ELR (cell line): Measurements from ENCODE around the gene ZNF92.
"Not testable (repeated sequence)": the region's sequence is repeated elsewhere in the genome, so short reads cannot be mapped to it uniquely, and the experiment has no call there.

Experiments
- DNase-seq: peaks from one replicate; pipeline ENCODE4 v3.0.0-alpha.2; 2015; ENCODE audit warnings: low read depth

Gene ZNF92

DNA sequence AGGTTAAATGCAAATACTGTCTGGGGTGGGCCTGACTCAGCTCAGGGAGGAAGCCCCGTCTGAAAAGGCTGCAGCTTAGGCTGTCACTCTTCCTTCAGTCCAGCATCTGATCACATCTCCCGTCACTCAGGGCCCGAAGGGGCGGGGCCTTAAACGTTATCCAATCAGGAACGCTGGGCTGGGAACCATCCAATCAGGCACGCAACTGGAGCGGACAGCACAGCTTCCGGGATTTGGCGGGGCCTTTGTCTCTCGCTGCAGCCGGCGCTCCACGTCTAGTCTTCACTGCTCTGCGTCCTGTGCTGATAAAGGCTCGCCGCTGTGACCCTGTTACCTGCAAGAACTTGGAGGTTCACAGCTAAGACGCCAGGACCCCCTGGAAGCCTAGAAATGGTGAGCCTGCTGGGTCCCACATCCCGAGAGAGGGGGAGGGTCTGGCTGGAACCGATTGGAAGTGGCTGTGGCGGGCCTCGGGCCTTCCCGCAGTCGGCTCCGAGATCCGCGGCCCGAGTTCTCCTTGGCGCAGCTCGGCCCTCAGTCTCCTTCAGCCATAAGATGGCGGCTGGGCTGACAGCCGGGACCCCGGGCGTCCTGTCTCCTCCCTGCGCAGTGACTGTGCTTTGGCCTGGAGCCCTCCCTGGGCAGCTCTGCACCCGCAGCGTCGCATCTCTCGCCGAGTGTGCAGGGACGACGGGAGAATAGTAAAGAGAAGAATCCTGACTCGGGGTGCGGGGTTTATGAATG is at the start of gene ZNF92:
Gene ZNF92 (plus strand): TSS at position 248 of the 744 bp plus-strand sequence. CDS start 143 bp downstream, at position 391.
- peak; percentile 96 for DNase-seq

DNA sequence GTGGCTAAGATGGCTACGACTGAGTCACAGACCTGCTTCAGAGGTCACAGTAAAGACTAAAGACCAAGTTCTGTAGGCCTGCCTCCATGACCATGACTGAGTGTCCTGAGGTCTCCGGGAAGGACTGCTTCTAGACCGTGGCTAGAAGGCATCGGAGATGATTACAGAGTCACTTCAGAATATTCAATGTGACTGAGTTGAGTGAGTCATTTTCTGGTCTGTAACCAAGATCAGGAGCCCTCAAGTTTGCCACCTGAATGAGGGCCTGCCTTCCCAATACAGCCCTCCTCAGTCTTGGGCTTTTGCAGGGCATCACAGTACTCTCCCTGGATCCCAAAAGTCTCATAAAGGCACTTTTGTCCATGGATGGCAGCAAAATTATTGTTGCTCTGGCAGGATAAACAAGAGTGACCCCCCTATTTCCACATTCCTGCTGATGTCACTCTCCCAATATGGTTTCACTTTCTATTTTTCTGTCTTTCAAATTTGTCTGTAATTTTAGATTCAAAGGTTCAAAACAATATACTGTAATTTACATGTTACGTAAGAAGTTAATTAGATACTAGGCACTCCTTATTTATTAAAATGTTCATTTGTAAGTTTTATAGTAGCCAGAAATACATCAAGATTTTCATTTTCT is 47.7 kb upstream of the ZNF92 start:
- peak; percentile 7 for DNase-seq

DNA sequence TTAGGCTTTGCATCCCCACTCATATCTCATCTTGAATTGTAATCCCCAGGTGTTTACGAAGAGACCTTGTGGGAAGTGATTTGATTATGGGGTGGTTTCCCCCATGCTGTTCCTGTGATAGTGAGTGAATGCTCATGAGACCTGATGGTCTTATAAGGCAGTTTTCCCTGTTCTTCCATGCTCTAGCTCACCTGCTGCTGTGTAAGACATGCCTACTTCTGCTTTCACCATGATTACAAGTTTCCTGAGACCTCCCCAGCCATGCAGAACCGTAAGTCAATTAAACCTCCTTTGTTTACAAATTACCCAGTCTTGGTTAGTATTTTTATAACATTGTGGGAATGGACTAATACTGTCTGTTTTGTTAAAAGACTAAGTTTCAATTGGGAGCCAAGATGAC is 35.3 kb upstream of the ZNF92 start:
- no peak for DNase-seq

DNA sequence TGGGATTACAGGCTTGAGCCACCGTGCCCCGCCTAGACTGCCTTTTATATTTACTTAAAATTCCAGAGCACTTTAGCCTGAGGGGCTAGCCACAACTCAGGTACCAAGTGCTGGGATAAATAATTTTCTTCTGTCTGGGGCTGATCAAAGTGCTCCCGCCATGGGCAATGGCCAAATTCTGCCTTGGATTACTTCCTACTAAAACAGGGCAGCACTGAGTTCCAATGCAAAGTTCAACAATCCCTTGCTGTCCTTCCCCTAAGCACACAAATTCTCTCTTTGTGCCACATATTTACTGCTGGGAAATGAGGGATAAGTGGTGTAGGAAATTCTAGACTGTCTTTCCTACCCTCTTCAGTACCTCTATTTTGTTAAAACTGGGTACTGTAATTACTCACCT is 34.4 kb upstream of the ZNF92 start:
- no peak for DNase-seq

DNA sequence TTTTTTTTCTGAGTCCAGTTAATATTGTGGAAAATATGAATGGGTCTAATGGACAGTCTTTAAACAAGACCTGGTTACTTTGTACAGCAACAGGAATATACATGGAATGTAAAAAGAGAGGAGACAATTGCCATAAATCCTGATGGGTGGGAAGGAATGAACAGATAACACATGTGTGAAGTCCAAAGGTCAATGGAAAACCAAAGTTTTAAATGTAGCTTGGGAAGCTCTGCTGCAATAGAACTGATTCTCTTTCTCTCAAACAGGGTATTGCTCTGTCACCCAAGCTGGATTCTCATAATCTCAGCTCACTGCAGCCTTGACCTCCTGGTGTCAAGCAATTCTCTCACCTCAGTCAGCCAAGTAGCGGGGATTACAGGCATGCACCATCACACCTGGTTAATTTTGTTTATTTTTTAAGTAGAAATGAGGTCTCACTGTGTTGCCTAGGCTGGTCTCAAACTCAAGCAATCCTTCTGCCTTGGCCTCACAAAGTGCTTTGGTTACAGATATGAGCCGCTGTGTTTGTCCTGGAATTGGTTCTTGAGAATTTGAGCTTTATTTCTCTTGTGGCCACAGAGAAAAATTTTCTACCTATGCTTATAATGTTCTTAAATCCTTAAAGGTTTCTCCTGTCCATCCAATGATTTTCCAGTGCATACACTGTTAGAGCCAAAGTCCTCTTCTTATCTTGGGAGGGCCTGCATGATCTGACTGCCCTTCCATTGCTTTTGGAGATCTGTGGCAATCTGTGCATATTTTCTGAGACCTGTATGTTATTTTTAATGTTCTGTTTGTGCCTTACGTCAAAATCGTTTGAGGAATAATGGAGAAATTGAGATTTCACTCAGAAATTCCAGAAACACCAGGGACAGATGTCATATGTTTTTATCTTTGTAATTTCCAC is 30.7 kb upstream of the ZNF92 start:
- no peak for DNase-seq

DNA sequence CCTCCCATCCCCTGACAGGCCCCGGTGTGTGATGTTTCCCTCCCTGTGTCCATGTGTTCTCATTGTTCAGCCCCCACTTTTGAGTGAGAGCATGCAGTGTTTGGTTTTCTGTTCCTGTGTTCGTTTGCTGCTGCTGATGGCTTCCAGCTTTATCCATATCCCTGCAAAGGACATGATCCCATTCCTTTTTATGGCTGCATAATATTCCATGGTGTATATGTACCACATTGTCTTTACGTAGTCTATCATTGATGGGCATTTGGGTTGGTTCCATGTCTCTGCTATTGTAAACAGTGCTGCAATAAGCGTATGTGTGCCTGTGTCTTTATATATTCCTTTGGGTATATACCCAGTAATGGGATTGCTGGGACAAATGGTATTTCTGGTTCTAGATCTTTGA is 29.1 kb upstream of the ZNF92 start:
- not testable (repeated sequence) for DNase-seq

DNA sequence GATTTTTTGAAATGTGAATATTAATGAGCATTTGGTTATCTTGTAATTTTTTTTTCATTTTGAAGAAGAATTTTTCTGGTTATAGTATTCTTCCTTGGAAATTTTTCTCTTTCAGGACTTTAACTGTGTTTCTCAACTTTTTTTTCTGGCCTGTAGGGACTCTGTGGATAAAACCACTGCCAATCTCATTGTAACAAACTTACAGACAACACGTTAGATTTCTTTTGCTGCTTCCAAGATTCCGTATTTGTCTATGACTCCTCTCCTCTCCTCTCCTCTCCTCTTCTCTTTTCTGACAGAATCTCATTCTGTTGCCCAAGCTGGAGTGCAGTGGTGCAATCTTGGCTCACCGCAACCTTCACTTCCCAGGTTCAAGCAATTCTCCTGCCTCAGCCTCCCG is 19.4 kb upstream of the ZNF92 start:
- no peak for DNase-seq

DNA sequence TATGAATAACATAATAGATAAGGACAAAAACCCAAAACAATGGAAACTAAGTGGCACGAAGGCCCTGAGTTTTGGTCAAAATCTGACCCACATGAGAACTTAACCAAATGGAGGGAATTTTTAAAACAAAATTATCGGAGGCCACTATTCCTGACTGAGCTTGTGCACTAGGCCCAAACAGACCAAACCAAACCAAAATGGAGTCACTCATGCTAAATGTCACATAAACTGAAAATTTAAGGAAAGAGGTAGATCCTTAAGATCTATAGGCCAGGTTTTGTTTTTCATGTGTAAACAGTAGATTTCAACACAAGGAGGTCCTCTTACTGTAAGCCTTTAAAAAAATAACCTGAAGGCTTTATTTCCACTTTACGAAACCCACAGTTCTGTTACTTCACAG is 3.8 kb upstream of the ZNF92 start:
- no peak for DNase-seq

DNA sequence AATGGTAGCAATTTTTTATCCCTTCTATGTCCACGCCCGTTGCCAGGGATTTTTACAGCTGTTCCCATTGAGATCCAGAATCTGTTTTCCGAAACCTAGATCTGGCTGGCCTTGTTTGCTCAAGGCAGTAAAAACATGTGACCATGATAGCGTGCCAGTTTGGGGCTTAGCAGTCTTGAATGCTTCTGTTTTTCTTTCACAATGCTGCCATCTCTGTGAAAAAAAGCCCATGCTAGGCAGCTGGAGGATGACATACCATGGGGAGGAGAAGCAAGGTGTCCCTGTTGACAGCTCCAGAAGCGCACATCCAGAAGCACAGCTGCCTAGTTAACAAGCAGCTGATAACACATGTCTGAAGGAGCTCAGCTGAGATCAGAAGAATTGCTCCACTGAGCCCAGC is 2.2 kb upstream of the ZNF92 start:
- no peak for DNase-seq

DNA sequence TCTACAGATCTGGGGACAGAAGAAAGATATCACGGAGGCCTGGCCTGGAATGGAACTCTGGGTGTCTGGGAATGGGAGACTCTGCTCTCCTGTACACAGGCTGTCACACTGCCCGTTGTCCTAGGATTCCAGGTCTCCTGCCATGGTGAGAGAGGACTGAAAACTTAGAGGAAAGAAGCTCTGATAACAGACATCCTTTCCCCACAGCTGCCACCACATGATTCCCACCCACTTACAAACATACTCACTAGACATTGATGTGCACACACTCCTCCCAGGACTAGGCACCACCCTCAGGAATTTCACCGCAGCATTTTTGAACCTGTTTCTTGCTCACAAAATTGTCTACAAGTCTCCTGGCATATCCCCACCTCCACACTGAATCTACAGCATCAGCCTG is 5.7 kb downstream of the ZNF92 start:
- no peak for DNase-seq

DNA sequence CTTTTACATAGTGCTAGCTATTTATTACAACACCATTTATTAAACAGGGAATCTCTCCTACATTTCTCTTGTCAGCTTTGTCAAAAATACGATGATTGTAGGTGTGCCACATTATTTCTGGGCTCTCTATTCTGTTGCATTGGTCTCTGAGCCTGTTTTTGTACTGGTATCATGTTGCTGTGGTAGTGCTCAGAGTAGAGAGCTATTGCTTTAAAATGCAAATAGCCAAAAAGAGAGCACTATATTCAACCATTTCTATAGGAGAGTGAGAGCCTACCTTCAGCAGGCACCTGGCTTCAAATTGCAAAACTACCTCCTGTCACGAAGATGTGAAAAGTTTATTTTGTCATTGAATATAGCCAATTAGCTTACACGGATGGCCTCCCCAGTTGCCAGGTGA is 8.1 kb downstream of the ZNF92 start:
- no peak for DNase-seq

DNA sequence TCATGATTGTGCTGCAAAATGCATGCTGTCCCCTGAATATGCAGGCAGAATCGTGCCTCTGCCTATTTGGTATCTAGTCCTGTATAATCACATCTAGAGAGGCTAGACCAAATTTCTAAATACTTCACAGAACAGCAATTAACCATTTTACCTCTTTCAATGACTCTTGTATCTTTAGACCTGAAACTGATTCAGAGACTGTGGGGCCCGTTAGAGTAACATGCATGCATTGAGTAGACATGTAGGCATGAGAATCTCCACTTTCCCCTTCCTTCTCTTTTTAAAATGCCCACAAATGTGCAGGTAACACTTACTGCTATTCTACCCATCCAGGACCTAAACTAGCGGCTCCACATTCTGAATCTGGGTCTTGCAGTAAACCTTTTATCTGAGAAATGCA is 8.8 kb downstream of the ZNF92 start:
- no peak for DNase-seq

DNA sequence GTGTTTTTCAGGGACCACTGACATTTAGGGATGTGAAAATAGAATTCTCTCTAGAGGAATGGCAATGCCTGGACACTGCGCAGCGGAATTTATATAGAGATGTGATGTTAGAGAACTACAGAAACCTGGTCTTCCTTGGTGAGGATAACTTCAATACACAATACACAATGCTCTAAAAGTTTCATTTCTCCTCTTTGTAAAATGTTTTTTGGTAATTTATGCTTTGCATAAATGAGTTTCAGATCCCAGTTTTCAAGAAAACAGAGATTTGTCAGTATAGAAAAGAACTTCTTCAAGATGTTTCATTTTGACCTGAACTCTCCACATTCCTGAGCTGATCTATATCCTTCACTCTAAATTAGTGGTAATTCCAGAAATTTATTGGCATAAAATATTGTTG is 14.2 kb downstream of the ZNF92 start:
- no peak for DNase-seq

DNA sequence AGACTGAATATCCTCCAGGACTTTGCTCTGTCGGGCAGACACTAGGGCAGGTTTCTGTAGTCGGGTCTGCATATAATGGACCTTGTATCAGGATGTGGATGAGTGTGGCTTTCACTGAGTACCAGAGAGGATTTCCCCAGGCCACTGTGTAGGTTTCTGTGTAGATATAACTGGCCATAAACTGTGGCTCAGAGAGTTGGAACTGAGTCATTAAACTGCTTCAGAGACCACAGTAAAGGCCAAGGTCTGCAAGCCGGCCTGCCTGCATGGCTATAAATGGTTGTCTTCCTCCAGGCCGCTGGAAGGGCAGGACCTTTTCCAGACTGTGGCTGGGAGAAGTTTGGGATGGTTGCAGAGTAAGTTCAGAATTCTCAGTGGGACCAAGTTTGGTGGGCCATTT is 16.9 kb downstream of the ZNF92 start:
- DNase-seq: no peak

DNA sequence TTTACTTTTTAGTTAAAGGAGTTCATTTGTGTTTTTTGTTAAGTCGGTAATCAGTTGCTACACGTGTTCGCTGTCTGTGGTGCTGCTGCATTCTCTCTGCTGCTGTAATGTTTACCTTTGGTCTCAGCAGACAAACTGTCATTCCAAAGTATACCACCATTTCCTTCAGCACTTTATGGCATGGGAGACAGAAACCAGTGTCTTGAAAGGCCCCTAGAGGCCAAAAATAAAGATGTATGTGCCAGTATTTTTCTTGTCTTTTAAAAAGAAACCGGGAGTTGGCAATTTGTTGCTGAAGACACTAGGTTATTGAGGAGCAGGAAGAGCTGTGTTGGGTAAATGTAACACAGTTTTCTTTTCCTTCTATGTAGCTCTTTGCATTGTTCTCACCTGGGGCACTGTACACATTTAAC is 24.1 kb downstream of the ZNF92 start:
- DNase-seq: peak; percentile 7

DNA sequence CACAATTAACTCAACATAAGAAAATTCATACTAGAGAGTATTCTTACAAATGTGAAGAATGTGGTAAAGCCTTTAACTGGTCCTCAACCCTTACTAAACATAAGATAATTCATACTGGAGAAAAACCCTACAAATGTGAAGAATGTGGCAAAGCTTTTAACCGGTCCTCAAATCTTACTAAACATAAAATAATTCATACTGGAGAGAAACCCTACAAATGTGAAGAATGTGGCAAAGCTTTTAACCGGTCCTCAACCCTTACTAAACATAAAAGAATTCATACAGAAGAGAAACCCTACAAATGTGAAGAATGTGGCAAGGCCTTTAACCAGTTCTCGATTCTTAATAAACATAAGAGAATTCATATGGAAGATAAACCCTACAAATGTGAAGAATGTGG is 25.0 kb downstream of the ZNF92 start:
- DNase-seq: not testable (repeated sequence)

DNA sequence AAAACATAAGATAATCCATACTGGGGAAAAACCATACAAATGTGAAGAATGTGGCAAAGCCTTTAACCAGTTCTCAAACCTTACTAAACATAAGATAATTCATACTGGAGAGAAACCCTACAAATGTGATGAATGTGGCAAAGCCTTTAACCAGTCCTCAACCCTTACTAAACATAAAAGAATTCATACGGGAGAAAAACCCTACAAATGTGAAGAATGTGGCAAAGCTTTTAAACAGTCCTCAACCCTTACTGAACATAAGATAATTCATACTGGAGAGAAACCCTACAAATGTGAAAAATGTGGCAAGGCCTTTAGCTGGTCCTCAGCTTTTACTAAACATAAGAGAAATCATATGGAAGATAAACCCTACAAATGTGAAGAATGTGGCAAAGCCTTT is 25.4 kb downstream of the ZNF92 start:
- DNase-seq: not testable (repeated sequence)

DNA sequence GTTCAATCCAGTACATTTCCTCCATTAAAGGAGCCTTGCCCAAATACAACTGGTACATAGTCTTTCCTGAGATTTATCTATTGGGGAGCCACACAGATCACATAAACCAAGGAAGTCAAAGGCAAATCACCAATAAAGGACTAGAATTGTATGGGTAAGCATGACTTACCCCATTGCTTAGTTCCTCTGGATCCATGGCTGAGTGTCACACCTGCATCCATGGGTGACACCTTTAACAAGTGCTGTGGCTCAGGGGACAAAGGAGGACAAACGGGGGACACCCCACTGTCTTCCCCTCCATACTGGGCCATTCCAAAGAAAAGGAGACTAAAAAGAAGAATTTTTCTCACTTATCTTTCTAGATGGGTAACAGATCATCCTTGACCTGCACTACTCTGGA is 30.4 kb downstream of the ZNF92 start:
- no peak for DNase-seq

DNA sequence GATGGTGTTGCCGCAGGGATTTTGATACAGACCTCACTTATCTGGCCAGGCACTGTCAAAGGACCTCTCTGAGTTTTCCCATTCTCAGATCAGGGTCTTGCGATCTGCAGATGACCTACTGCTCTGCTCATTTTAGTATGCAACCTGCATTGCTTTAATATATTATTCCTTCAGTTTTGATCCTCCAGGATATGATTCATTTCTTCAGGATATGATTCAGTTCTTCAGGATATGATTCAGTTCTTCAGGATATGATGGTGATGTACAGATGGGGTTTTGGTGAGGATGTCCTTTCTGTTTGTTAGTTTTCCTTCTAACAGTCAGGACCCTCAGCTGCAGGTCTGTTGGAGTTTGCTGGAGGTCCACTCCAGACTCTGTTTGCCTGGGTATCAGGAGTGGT is 33.1 kb downstream of the ZNF92 start:
- peak; percentile 39 for DNase-seq

DNA sequence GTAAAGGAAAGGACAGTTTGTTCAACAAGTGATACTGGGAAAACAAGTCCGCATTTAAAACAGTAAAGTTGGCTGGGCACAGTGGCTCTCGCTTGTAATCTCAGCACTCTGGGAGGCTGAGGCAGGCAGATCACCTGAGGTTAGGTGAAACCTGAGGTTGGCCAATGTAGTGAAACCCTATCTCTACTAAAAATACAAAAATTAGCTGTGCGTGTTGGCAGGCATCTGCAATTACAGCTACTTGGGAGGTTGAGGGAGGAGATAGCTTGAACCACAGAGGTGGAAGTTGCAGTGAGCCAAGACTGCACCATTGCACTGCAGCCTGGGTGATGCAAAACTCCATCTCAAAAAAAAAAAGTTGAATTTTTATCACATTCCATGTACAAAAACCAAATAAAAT is 35.7 kb downstream of the ZNF92 start:
- no peak for DNase-seq

DNA sequence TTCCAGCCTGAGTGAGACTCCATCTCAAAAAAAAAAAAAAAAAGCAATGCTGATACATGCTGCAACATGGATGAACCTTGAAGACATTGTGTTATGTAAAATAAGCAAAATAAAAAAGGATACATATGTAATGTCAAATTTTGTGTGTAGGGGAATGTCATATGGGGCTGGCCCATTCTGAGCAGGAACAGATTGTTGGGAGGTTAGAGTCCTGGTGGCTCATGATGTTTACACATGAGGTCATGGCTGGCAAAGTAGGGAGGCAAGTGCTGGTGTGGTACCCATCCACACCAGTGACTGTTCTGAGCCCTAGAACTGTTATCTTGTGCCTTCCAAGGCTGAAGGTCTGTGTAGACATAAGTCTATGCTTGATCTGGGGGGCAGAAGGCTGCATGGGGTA is 37.6 kb downstream of the ZNF92 start:
- DNase-seq: no peak

DNA sequence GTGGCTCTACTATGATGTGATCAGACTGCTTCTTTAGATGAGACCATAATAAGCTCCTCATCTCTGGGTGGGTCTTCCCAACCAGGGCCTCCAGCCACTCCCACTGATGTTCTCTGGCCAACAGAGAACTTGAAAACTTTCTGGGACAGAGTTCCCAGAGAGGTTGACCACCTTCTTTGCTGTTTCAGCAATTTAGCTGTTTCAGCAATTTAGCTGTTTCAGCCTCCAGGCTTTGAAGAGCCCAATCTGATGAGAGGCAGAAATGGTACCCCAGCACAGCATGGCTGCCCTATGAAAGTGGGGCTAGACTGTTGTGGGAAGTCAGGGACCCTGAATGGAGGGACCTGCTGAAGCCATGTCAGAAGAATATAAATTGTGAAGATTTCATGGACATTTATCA is 49.0 kb downstream of the ZNF92 start:
- DNase-seq: no peak

DNA sequence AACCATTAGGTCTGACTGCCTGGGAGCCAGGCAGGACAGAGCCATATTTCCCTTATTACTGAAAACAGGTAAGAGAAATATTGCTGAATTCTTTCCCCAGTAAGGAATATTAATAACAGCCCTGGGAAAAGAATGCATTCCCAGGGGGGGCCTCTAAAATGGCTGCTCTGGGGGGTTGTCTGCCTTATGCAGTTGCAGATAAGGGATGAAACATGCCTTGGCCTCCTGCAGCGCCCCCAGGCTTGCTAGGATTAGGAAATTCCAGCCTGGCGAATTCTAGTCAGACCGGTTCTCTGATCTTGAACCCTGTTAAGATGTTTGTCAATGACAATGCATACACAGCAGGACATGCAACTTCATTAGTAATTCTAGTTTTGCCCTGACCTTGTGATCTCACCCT is 49.6 kb downstream of the ZNF92 start:
- not testable (repeated sequence) for DNase-seq
